ENCODE measurements around the gene MYO7A.

Gene MYO7A

DNA sequence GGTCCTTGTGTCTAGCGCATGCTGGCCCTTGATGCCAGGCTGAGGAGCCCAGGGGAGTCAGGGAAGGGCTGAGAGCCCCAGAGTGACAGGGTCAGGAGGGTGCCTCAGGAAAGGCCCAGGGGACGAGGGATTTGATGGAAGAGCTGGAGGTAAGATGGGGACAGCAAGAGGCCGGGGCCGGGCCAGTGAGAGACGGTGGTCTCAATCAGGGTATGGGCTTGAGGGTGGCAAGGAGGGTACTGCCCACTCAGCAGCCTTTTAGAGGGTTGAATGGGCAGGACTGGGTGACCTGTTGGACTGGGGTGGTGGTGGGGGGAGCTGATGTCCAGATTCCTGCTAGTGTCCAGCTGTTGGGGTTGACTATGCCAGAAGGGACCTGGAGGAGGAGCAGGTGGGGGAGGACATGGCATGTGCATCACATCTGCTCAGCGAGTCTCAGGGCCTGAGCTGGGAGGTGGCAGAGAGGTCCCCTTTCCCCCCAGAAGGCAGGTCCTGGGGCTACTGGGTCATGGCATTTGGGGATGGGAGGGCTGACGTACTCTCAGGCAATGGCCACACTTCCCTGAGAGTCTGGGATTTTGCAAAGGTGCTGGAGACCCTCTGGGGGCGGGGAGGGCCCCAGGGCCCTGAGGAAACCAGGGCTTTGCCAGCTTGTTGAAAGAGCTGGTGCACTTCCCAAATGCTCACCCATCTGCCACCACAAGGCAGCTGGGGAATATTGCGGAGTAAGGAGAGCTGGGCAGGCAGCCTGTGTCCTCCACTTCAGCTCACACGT, 18.4 kb downstream of the MYO7A start:
- DNase-seq (ENCODE audit: low read depth in 2 of 2), result no peak

DNA sequence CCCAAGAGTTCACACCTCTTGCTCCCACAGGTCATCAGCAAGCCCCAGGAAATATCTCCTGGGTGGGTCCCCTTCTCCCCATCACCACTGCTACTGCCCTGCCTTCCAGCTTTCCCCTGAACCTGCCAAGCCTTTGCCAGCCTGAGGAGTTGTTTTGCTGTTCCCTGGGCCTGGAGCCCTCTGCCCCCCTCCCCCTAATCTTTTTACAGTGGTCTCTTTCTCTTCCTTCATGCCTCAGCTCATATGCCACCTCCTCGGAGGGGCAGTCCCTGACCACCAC, 18.9 kb downstream of the MYO7A start:
- no peak for DNase-seq (ENCODE audit: low read depth in 2 of 2)

DNA sequence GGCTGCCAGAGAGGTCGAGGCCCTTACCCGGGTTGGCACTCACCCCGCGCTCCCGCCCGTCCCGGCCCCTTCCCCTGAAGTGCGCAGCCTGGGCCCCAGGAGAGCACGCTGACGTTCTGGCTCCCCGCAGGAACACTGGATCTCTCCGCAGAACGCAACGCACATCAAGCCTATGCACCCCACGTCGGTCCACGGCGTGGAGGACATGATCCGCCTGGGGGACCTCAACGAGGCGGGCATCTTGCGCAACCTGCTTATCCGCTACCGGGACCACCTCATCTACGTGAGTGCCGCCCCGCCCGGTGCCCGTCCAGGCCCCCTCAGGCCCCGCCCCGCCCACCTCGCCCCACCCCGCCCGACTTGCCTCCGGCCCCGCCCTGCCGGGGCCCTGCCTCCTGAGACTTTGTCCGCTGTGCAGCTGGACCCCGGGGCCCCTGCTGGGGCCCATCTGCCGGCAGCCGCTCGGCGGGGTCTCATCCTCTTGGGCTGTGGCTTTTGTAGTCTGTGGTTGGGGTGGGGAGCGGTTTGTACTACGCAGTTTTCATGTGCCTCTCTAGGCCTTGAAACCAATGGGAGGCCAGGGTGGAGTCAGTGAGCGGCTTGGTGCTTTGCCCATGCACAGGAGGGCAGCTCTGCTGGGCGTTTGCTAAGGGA, 19.7 kb downstream of the MYO7A start:
- no peak for DNase-seq (ENCODE audit: low read depth in 2 of 2)

DNA sequence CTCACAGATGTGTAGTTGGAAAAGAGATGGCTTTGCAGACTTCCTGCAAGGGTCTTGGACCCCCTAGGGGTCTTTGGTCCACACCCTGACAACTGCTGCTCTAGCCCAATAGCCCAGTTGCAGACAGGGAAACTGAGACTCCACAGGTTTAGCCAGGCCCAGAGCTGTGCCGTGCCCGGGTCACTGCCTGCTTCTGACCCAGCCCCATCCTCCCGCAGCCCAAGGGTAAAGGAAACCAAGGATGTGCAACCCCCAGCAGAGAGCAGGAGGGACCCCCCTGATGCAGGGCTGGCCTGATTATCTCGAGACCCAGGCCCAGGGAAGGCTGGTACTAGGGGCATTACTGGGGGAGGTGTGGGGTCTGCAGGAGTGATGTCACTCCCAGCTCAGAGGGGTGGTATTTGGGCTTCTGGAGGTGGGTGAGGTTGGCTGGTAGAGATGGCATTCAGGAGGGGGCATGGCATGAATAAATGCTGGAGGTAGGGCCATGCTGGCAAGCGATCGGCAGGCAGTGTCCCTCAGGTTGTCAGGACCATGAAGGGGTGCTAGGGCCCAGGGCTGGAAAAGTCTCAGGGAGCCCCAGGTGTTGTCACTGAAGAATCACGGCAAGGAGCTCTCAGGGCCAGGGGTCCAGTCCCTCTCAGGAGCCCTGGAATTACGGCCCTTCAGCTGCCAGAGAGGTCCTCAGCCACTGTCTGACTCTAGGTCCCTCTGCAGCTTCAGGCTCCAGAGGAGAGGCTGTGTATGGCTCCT, 21.1 kb downstream of the MYO7A start:
- no peak for DNase-seq (ENCODE audit: low read depth in 2 of 2)

DNA sequence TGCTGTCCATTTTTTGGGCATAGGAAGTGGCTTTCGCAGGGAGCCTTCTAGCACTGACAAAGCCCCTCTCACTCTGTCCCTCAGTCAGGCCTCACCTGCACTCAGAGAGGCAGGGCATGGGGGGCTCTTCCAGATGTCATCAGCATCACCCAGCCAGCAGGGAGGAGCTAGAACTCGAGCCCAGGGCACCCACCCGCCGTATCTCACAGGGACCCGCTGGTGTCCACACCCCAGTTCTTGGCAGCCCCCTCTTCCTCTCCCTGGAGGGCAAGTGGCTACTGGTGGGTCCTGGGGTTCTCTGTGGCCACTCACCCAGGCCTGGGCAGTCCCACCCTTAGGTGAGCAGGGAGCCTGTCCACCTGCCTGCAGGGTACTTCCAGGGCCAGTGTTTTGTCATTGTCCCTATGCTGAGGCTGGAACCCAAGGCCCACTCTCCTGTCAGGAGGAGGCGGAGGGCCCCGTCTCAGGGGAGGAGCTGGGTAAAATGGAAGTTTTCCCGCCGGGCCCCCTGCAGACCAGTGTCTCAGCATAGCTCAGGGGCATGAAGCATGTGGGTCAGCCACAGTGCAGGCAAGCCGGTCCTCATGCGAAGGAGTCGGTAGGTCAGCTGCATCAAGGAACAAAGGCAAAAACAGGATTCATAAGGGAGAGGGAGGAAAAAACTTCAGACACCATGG, 21.8 kb downstream of the MYO7A start:
- no peak for DNase-seq (ENCODE audit: low read depth in 2 of 2)

DNA sequence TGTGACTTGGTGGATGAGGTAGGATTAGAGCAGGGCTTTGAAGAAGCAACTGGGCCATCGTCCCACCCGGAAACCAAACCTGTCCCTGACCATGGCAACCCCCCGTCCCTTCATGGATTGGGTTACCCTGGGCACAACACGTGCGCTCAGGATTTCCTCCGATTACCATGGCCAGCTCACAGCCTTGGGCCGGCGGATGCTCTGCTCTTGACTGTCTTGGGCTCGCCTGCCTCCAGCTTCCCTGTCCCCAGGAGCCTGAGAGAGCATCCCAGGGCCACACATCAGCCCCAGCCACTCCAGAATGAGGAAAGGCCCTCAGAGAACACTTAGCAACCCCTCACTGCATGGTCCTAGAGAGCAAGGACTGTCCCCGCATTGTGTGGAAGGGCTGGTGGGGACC, 22.8 kb downstream of the MYO7A start:
- DNase-seq (ENCODE audit: low read depth in 2 of 2), result no peak

DNA sequence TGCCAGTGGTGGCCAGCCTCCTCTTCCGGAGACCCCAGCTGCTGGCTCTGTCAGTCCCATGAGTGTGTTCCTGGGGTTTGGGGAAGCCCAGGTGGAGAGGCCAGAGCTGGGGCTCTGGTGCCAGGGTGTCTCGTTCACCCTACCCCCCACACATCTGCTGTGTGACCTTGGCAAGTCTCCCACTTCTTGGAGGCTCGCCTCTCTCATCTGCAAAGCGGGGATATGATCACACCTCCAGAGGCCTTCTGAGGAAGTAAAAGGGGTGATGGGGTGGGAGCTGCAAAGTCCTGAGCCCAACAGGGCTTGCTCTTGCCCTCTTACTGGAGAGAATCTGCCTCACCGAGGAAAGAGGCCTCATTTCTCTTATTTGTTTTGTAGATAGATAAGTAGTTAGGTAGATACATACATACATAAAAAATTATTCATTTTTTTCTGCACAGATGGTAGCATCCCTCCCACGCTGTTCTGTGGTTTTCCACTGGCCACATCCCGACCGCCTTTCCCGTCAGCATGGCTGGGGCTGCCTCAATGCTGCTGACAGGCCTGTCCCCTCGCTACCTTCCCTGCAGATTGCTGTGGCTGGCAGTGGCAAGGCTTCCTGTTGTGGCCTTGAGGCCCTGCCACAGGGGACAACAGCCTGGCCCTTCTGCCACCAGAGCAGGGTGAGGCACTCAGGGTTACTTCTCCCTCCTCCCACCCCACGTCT, 23.9 kb downstream of the MYO7A start:
- peak; percentile 39 to 50 for DNase-seq (ENCODE audit: low read depth in 2 of 2)

DNA sequence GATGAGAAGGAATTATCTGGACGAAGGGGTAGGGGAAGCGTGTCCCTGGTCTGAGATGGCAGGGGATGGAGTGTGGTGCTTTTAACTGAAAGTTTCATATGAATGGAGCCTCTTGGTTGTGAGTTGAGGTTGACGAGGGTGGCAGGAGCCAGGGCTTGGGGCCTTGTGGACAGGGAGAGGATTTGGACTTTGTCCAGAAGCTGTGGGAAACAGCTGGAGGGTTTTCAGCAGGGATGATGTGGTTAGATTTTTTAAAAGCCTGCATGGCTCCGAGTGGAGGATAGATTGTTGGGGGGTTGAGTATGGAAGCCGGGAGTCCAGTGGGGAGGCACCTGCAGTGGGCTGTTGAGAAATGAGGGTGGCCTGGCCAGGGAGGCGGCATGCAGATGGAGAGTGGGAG, 24.8 kb downstream of the MYO7A start:
- DNase-seq (ENCODE audit: low read depth in 2 of 2), result no peak

DNA sequence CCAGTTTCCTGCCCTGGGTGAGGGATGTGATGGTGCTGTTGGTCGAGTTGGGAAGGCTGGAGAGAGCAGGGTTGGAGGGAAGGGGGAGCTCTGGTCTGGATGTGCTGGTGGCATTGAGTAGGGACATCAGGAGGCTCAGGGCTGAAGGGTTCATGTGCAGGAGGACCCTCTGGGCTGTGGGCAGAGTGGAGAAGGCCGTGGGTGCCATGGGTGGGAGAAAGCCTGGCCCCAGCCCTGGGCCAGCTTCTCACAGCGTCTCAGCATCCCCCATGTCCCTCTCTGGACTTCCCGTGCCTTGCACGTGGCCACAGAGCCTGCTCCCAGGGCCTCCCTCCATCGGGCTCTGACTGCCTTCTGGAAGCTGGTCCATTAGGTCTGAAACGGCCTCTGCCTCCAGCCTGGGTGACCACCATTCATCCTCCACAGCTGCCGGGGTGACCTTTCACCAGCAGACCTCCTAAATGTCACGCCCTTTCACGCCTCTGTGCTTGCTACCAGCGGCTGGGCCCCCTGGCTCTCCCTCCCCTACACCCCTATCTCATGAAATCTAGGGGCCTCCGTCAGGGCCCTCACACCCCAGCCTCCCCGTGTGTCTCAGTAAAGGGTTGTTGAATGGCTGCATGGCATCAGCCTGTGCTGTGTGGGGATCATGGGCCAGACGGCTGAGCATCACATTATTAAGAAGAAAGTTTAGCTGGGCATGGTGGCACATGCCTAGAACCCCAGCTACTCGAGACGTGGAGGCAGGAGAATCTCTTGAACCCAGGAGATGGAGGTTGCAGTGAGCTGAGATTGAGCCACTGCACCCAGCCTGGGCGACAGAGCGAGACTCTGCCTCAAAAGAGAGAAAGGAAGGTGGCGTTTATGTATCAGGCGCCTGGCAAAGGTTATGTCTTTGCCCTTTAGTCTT, 25.5 kb downstream of the MYO7A start:
- no peak for DNase-seq (ENCODE audit: low read depth in 2 of 2)

DNA sequence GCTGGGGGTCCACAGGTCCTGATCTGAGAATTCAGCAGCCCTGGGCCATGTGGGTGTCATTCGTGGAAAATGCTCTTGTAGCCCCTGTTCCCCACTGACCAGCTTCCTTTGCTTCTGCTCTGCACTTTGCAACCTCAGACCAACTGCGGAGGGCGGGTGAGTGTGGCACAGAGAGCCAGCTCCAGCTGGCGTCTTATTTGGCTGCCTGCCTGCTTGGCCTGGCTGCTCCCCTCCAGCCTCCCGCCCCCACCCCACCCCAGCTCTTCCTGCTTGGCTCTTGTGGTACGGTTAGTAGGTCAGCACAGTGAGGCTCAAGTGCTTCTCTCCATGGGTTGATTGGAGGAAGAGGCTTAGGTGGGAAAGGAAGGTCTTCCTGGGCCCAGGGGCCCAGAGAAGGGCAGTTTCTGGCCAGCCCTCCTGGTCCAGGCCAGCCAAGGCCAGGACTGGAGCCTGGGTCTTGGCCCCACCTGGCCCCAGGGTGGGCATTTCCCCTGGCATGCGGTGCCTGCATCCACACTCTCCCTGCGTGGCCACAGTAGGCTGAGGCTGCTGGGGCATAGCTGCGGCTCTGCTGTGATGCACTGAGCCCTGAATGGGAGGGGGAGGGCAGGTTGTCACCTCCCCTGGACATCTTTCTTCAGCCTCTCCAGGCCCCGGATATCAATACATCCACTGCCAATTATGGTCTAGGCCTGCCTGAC, 26.5 kb downstream of the MYO7A start:
- DNase-seq (ENCODE audit: low read depth in 2 of 2), result no peak

DNA sequence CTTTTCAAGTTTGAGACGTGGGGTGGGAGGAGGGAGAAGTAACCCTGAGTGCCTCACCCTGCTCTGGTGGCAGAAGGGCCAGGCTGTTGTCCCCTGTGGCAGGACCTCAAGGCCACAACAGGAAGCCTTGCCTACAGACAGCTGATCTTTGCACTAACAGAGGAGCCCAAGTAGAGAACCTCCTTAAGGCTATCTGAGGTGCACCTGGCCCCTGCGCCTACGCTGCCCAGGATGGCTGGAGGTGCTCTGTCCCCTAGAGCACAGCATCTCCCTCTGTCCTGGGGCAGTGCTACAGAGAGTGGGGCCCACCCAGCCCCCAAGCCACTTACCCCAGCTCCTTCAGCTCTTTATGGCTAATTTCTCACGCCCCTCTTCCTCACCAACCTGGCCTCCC, 27.0 kb downstream of the MYO7A start:
- DNase-seq (ENCODE audit: low read depth in 2 of 2), result no peak

DNA sequence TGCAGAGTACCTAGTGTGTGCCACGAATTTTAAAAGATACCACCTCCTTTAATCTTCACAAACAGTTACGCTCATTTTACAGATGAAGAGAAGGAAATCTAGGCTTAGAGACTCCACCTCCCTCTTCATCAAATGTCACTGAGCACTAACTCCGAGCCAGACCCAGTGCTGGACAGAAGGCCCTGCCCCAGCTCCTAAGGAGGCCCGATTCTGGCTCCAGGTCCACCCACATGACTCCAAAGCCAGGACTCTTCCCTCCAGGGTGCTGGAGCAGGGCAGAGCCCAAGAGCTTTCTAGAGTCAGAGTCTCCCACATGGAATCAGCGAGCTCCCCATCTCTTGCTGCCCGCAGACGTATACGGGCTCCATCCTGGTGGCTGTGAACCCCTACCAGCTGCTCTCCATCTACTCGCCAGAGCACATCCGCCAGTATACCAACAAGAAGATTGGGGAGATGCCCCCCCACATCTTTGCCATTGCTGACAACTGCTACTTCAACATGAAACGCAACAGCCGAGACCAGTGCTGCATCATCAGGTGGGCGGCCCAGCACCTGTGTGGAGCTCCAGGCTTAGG, 27.6 kb downstream of the MYO7A start:
- DNase-seq (ENCODE audit: low read depth in 2 of 2), result no peak

DNA sequence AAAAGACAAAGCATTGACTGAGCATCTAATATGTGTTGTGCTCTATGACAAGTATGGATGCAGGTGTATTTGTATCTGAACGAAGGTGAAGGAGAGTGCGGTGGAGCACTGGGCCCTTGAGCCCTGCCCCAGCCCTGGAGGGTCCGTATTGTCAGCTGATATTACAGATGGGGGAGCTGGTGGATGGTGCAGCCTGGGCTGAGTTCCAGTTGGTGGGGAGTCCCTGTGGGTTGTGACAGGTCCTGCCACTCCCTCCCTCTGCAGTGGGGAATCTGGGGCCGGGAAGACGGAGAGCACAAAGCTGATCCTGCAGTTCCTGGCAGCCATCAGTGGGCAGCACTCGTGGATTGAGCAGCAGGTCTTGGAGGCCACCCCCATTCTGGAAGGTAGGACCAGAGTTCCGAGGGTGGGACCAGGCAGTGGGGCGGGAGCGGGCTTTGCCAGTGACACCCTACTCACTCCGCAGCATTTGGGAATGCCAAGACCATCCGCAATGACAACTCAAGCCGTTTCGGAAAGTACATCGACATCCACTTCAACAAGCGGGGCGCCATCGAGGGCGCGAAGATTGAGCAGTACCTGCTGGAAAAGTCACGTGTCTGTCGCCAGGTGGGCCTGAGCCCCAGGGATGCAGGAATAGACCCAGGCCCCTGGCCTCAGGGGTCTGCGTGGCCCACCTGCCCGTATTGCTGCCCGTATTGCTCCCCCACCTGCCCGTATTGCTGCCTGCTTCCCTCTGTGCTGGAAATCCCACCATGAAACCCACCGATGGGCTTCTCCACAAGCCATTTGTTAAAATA, 28.6 kb downstream of the MYO7A start:
- DNase-seq (ENCODE audit: low read depth in 2 of 2), result no peak

DNA sequence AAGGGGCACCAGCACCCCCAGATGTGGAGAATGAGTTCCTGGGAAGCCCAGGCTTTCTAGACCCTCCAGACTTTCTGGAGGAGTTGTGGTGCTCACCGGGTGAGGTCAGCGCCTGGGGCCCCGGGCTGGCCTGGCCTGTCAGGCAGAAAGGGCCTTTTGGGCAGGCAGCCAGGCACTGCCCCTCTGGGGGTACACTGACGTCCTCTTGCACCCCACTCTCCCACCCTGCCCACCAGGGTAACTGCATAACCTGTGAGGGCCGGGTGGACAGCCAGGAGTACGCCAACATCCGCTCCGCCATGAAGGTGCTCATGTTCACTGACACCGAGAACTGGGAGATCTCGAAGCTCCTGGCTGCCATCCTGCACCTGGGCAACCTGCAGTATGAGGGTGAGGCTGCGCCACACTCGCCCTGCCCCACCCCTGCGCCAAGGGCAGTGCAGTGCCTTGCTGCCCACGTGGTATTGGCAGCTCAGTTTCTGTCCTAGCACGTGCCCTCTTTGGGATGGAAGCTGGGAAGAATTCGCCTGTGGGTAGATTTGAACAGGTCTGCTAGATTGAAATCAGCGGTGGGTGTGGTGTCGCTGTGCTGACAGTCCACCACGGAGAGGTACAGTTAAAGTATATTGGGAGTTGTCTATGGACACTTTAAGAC, 30.1 kb downstream of the MYO7A start:
- no peak for DNase-seq (ENCODE audit: low read depth in 2 of 2)

DNA sequence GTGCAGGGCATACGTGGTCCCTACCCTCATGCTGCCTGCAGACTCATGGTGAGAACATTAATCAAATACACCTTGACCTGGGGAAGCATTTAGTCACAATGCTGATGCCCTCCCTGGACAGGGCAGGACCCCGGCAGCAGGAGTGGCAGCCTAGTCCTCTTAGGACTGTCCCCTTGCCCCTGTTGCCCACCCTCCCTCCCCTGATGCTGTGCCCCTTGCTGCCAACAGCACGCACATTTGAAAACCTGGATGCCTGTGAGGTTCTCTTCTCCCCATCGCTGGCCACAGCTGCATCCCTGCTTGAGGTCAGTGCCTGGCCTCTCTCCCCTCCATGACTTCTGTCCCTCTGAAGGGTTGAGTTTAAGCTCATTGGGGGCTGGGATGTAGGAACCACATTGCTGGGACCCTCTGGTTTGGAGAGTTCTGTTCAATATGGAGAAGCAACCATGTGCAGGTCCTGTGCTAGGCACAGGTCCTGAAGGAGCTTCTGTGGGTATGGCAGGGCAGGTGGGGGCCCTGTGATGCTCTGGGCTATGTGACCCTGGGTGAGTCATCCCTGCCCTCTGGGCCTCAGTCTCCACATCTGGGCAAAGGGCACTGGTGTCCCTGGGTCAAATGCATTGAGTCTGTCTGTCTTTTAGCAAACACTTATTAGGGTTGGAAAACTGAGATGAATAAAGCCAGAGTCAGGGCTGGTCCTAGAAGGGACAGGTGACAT, 31.3 kb downstream of the MYO7A start:
- DNase-seq (ENCODE audit: low read depth in 2 of 2), result no peak

DNA sequence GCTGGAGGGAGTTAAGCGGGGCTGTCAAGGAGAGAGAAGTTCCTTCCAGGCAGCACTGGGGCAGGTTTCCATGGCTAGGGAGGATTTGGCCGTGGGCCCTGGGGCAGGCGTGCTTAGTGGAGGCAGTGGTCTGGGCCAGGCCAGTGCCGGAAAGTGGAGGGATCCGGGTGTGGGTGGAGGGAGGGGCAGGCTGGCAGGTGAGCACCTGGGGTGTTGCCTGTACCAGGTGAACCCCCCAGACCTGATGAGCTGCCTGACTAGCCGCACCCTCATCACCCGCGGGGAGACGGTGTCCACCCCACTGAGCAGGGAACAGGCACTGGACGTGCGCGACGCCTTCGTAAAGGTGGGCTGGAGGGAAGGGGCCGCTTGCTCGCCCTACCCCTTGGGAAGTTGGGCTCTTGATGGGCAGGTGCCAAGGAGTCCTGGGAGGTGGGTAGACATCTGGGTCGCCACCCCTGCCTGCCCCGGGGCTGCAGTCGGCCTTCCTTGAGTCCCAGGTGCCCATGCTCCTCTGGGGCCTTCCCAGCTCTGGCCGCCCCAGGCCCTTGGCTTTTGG, 32.0 kb downstream of the MYO7A start:
- DNase-seq (ENCODE audit: low read depth in 2 of 2), result no peak

DNA sequence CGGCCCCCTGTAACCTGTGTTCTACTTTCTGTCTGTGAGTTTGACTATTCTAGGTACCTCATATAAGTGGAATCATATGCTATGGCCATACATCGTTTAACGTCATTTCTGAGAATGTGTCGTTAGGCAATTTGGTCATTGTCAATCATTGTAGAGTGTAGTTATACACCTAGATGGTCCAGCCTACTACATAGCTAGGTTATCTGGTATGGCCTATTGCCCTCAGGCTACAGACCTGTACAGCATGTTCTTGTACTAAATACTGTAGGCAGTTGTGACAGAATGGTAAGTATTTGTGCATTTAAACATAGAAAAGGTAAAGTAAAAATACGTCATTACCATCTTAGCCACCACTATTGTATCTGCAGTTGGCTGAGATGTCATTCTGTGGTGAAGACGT, 35.2 kb downstream of the MYO7A start:
- DNase-seq (ENCODE audit: low read depth in 2 of 2), result no peak

DNA sequence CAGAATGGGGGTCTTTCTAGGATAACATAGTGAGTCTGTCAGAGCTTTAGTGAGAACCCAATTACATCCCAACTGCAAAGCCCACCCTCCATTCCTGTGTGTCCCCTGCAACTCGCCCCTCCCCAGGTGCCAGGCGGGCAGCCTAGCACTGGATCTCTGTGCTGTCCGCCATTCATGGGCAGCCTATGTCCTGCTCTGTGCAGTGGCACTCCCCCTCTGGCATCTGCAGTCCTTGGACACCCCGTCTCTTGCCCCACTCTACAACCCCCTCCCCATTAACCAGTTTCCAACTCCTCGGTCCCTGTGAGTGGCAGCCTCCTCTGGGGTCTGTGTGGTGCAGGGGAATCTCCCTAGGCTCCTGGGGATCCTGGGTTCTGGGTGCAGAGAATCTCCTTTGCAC, 37.0 kb downstream of the MYO7A start:
- DNase-seq (ENCODE audit: low read depth in 2 of 2), result no peak
